OCI-LY7 (cell line): ENCODE results near the gene ADIPOQ. TPM values are rescaled to one million over a fixed set of nuclear protein-coding genes. Genes with fewer than 3 reads are reported as not detected.
"Not testable (repeated sequence)": the region's sequence is repeated elsewhere in the genome, so short reads cannot be mapped to it uniquely, and the experiment has no call there.

ENCODE experiments used
- BruUV-seq: library from RNA; stranded (reverse); fragments of 400-500 nt; replicated peaks from 2 replicates; lab custom pipeline; 2021; lab: Mats Ljungman, UMichigan
- CTCF ChIA-PET: fragments of 300-600 bp; sonication (Branson Sonifier 250); formaldehyde crosslinking; loops from one replicate; lab custom pipeline; 2022; ENCODE audit warnings: antibody characterized with exemption; ENCODE audit not compliant: unreplicated experiment; lab: Charles Lee
- POLR2A ChIA-PET: fragments of 300-600 bp; sonication (Branson Sonifier 250); formaldehyde crosslinking; loops from one replicate; lab custom pipeline; 2022; ENCODE audit warnings: antibody characterized with exemption; lab: Charles Lee
- DNase-seq: peaks from one replicate; pipeline ENCODE4 v3.0.0-alpha.2; 2015; ENCODE audit warnings: low spot score
- H2AFZ ChIP-seq: fragments of 200-600 bp; sonication (generic), shearing (Covaris generic); 2 replicates; pipeline ENCODE4 v1.6.1; 2014; ENCODE audit warnings: mild to moderate bottlenecking, antibody characterized with exemption, low read length, moderate library complexity
- H3K27ac ChIP-seq: fragments of 200-600 bp; sonication (generic); 2 replicates; pipeline ENCODE4 v1.5.1; 2014; ENCODE audit warnings: mixed run types, low read depth, mild to moderate bottlenecking, moderate library complexity, low read length, inconsistent platforms; ENCODE audit not compliant: poor library complexity, severe bottlenecking
- H3K36me3 ChIP-seq: fragments of 200-600 bp; sonication (generic); 2 replicates; pipeline ENCODE4 v1.6.1; 2014; ENCODE audit warnings: mild to moderate bottlenecking, antibody characterized with exemption, low read length, moderate library complexity, mixed read lengths; ENCODE audit not compliant: insufficient read depth
- H3K4me1 ChIP-seq: fragments of 200-600 bp; sonication (generic); 2 replicates; pipeline ENCODE4 v1.5.1; 2014; ENCODE audit warnings: mild to moderate bottlenecking, low read length; ENCODE audit not compliant: insufficient read depth, poor library complexity, severe bottlenecking
- H3K4me2 ChIP-seq: fragments of 200-600 bp; sonication (generic); 2 replicates; pipeline ENCODE4 v1.6.1; 2014; ENCODE audit warnings: mild to moderate bottlenecking, low read length
- H3K4me3 ChIP-seq: fragments of 200-600 bp; sonication (generic); 2 replicates; pipeline ENCODE4 v1.5.1; 2014; ENCODE audit warnings: mild to moderate bottlenecking, low read depth, low read length; ENCODE audit not compliant: poor library complexity, severe bottlenecking
- H3K79me2 ChIP-seq: fragments of 200-600 bp; sonication (generic); 2 replicates; pipeline ENCODE4 v1.6.1; 2016; ENCODE audit warnings: low read depth, mild to moderate bottlenecking, low read length, moderate library complexity, mixed read lengths; ENCODE audit not compliant: insufficient read depth
- H3K9me2 ChIP-seq: fragments of 200-600 bp; sonication (generic); 2 replicates; pipeline ENCODE4 v1.6.1; 2016; ENCODE audit warnings: mild to moderate bottlenecking, low read length, mixed read lengths; ENCODE audit not compliant: insufficient read depth
- H3K9me3 ChIP-seq: fragments of 200-600 bp; sonication (generic); 2 replicates; pipeline ENCODE4 v1.6.1; 2014; ENCODE audit warnings: mild to moderate bottlenecking, mixed run types, low read length, mixed read lengths
- H4K20me1 ChIP-seq: fragments of 200-600 bp; sonication (generic); 2 replicates; pipeline ENCODE4 v1.6.1; 2014; ENCODE audit warnings: mild to moderate bottlenecking, antibody characterized with exemption, low read length, moderate library complexity, mixed read lengths; ENCODE audit not compliant: insufficient read depth
- CTCF ChIP-seq: fragments of 200-600 bp; sonication (generic); conservative IDR thresholded peaks from 2 replicates; pipeline ENCODE4 v1.5.1; 2014; ENCODE audit warnings: mild to moderate bottlenecking, antibody characterized with exemption, low read length, moderate library complexity, mixed read lengths
- EZH2phosphoT487 ChIP-seq: fragments of 200-600 bp; sonication (generic); IDR thresholded peaks from 2 replicates; pipeline ENCODE4 v1.6.1; 2018; ENCODE audit warnings: low read depth, borderline replicate concordance, mild to moderate bottlenecking, mixed run types, antibody characterized with exemption, low read length, moderate library complexity, mixed read lengths
- intact Hi-C: fragments of 100-400 bp; cut with micrococcal nuclease; formaldehyde crosslinking; loops from one replicate; pipeline ENCODE4 v1.10.0; 2022; ENCODE audit not compliant: unreplicated experiment
- total RNA-seq, 2 experiments: library from RNA; depleted of rRNA in 1 of 2; stranded (reverse); fragments of >200 nt in 1 of 2; shearing (Covaris generic) in 1 of 2; gene quantifications; 2 replicates each; pipeline ENCODE4 v1.2.3, GENCODE V29; 2014 to 2022

ADIPOQ gene
- total RNA-seq, 2 experiments from 2014 or later = not detected

DNA sequence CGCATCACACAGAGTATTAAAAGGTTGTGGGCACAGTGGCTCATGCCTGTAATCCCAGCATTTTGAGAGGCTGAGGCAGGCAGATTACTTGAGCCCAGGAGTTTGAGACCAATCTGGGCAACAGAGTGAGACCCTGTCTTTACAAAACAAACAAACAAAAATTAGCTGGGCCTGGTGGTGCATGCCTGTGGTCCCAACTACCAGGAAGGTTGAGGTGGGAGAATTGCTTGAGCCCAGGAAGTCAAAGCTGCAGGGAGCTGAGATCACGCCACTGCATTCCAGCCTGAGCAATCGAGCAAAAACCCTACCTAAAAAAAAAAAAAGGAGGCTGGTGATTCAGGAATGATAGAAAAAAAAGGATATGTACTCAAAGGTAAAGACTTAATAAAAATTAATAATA is 59.6 kb downstream of the ADIPOQ start:
- Histone ChIP-seq H3K27ac (no peak overlapping the region), H4K20me1 (no peaks in the 10 kb centered on the region), H3K36me3 (no peaks in the 10 kb centered on the region), H3K4me3 (no peak overlapping the region), H3K4me2 (no peak overlapping the region), H3K79me2 (no peaks in the 10 kb centered on the region), H3K9me2 (no peaks in the 10 kb centered on the region), H2AFZ (no peak overlapping the region), H3K9me3 (no peaks in the 10 kb centered on the region), H3K4me1 (no peaks in the 10 kb centered on the region)
- ChIA-PET CTCF (no interaction called here), POLR2A (no interaction called here)
- intact Hi-C loops = no loop called here
- TF ChIP-seq CTCF (no peak), EZH2phosphoT487 (no peak)
- DNase-seq = no peak
- BruUV-seq = no TSS peak

DNA sequence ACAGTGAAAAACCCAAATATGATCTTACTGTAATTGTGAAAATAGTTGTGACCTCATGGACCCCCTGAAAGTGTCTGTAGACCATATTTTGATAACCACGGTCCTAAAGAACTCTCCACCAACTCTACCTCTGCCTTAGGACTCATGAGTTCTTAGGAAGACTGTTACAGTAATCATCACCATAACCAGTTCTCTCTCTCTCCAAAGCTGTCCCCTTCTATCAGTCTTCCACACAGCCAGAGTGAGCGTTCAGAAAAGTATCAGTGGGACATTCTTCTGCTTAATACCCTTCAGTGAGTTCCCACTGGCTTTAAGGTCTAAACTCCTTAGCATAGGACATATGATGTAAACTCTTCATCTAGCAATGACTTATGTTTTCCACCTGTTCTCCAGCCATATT is 60.2 kb downstream of the ADIPOQ start:
- H3K4me2 ChIP-seq = no peak overlapping the region
- intact Hi-C loops = no loop called here
- no peaks in the 10 kb centered on the region for H3K79me2 ChIP-seq
- no peak overlapping the region for H2AFZ ChIP-seq
- H3K9me2 ChIP-seq = no peaks in the 10 kb centered on the region
- H3K4me1 ChIP-seq = no peaks in the 10 kb centered on the region
- H3K36me3 ChIP-seq = no peaks in the 10 kb centered on the region
- H4K20me1 ChIP-seq = no peaks in the 10 kb centered on the region
- ChIA-PET POLR2A (interaction anchor here (0.7 kb wide), 1 partner anchor 60 kb away, joined by 3 read pairs; the partner anchor contains the start of gene ADIPOQ), CTCF (no interaction called here)
- no TSS peak for BruUV-seq
- no peak for DNase-seq
- no peaks in the 10 kb centered on the region for H3K9me3 ChIP-seq
- no peak overlapping the region for H3K4me3 ChIP-seq
- TF ChIP-seq EZH2phosphoT487 = no peak
- TF ChIP-seq CTCF = no peak
- no peak overlapping the region for H3K27ac ChIP-seq

GRCh38 chr3:186903676-186904075 is 61.2 kb downstream of the ADIPOQ start:
- H3K4me2 ChIP-seq, BruUV-seq, H2AFZ ChIP-seq, CTCF ChIA-PET, H3K36me3 ChIP-seq, H3K9me2 ChIP-seq, H3K4me1 ChIP-seq, H4K20me1 ChIP-seq, H3K9me3 ChIP-seq, H3K27ac ChIP-seq, intact Hi-C loops, H3K79me2 ChIP-seq, H3K4me3 ChIP-seq, DNase-seq: not testable (repeated sequence)
- POLR2A ChIA-PET = interaction anchor here (0.7 kb wide), 1 partner anchor 61 kb away, joined by 3 read pairs; the partner anchor contains the start of gene ADIPOQ

GRCh38 chr3:186907075-186907474 is 64.6 kb downstream of the ADIPOQ start:
- H3K79me2 ChIP-seq, intact Hi-C loops, H3K4me1 ChIP-seq, H2AFZ ChIP-seq, BruUV-seq, H3K9me3 ChIP-seq, CTCF ChIA-PET, H3K4me3 ChIP-seq, DNase-seq, H3K4me2 ChIP-seq, H3K27ac ChIP-seq, H4K20me1 ChIP-seq, H3K36me3 ChIP-seq, H3K9me2 ChIP-seq: not testable (repeated sequence)
- POLR2A ChIA-PET = interaction anchor here (1.1 kb wide), 1 partner anchor 26 kb away, joined by 3 read pairs; no protein-coding TSS in a partner anchor
